Femur (tissue), 1 donor: Measurements from ENCODE around the gene SLC13A3.

Experiments
- DNase-seq: peaks from one replicate; pipeline ENCODE4 v3.0.0-alpha.2; 2017

SLC13A3 gene

DNA sequence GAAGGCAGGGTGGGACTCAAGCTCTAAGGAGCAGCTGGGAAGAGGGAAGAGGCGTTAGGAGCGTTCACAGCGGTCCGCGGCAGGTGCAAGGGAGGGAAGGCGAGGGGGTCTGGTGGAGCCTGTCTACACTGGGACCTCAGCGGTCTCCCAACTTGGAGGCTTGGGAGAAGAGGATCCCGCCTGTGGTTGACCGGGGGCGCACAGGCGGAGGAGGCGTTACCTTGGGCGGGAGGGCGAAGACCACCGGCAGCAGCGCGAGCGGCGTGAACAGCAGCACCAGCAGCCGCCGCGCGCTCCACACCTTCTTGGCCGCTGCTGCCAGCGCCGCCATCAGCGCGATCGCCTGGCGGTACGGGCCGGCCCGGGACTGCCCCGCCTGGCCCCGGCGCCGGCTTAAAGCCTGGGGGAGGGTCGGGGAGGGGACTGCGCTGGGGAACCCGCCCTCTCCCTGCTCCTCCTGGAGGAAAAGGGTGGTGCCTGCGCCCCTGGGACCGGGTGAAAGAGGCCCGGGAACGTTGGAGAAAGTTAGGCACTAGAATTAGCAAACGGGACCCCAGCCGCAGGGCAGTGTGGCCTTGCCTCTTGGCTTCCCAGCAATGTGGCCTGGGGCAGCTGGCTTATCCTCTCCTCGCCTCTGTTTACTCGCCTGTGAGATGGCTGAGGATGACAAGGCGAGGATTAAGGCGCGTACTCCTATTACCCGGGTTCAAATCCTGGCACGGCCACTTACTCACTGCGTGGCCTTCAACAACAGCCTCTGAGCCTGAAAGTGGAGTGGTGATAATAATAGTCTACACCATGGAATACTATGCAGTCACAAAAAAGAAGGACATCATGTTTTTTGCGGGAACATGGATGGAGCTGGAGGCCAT, at the start of gene SLC13A3:
TSS of gene SLC13A3 (minus strand) at position 369 of the 872 bp plus-strand sequence. CDS start at position 331, 38 bp downstream.
- no peak for DNase-seq

- no peak for DNase-seq
Observed at GRCh38 chr20:46701057-46701456, 49.8 kb upstream of the SLC13A3 start.

DNA sequence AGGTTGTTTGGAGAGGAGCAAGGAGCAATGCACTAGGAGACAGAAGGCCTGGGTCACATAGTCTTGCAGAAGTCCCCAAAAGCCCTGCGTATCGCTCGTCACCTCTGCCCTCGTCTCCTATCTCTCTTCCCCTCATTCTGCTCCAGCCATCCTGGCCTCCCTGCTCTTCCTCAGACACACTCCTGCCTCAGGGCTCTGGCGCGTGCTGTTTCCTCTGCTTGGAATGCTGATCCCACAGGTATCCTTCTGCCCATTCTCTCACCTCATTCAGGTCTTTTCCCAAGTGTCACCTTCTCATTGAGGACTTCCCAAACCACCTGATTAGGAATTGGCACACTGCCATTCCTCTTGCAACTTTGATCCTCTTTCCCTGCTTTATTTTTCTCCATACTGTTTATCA, 49.2 kb upstream of the SLC13A3 start:
- DNase-seq, result no peak

- DNase-seq, result no peak
Observed at GRCh38 chr20:46699651-46700359, 48.5 kb upstream of the SLC13A3 start.

GRCh38 chr20:46698788-46699187, 47.5 kb upstream of the SLC13A3 start:
- no peak for DNase-seq

DNA sequence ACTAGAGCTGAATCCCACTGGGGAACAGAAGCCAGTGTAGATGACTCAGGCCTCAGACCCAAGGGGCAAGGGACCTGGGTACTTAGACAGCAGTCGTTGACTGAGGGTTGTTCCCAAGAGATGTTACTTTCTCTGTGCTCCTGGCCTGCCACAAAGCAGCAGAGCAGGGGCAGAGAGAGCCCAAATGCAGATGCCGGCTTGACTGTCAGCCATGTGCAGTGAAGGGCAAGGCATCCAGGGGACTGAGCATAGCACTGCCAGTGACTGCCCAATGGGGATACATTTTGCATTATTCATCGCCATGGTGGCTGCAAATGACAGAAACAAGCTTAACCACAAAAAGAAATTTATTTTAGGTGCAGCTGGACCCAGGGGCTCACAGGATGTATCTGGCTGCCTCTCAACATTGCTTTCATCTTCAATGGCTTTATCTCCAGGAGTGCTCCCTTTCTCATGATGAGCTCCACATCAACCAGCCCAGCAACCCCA, 45.6 kb upstream of the SLC13A3 start:
- no peak for DNase-seq

DNA sequence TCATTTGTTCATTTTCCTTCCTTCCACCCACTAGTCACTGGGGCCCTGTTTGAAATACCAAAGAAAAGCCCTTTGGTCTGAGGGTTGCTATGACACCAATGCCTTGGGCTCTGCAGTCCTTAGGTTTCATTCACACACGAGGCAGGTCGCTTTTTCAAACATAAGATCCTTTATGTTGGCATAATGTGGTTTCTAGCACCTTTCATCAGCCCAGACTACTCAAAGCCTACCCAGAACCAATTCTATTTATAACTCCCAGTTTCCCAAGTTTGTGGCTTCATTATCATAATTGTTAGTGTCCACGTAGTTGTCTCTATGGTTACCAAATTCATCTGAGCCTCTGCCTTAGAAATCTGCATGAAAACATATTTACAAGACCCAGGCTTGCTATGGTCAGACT, 44.6 kb upstream of the SLC13A3 start:
- peak; percentile 50 for DNase-seq

DNA sequence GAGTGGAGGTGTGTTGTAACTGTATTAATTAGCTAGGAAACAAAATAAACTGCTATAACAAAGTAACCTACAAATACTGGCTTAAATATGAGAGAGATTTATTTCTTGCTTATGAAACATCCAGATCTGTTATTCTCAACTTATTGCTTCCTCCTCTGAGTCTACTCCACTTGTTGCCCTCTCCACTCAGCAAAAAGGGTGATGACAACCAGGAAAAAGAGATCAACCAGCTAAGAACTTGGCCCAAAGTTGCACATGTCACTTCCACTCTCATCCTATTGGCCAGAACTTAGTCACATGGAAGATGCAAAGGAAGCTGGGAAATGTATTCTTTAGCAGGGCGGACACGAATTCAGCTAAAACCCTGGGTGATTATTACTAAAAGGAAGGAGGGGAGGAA, 43.2 kb upstream of the SLC13A3 start:
- DNase-seq, result no peak

GRCh38 chr20:46691196-46691595, 39.9 kb upstream of the SLC13A3 start:
- no peak for DNase-seq

DNA sequence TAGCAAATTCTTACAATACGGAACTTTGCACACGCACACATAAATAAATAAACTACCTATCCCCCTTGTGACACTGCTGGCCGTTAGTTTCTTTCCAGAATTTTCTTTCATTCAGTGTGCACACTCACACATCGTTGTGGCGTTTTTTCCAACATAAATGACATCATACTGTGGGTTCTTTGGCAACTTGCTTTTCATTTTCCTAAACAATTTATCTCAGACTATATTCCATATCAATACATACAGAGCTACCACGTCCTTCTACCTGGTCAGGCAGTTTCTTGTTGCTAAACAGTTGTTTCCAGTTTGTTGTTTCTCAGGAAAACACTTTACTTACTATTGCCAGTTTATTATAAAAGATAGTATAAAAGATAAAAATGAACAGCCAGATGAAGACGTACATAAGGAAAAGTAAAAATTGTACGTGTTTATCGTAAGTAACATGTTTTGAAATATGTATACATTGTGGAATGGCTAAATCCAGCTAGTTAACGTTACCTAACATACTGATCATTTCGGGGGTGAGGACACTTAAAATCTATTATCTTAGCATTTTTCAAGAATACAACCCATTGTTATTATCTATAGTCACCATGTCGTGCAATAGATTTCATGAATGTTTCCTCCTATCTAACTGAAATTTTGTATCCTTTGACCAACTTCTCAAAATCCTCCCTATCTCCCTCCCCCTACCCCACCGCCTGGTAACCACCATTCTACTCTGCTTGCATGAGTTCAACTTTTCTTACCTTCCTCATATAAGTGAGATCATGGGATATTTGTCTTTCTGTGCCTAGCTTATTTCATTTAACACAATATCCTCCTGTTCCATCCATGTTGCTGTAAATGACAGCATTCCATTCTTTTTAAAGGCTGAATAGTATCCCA, 39.2 kb upstream of the SLC13A3 start:
- DNase-seq, result no peak

DNA sequence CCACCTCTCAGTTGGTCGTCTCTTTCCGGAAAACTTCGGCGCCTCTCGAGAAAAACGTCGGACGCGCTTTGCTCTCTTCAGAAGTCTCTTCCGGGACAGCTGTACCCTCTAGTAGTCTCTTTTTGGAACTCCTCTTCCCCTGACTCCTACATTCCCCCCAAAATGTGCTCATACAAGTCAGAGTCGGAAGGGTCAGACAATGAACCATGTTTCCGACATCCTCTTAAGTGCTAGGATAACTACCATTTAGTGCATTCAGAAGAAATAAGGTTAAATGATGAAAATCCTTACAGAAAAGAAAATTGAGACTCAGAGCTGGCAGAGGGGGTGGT, 38.5 kb upstream of the SLC13A3 start:
- no peak for DNase-seq

GRCh38 chr20:46689082-46689753, 38.0 kb upstream of the SLC13A3 start, which contains the start of gene TP53RK:
Gene TP53RK (minus strand): TSS chr20:46689444. CDS start chr20:46689414, 30 bp downstream.
- DNase-seq, result peak; percentile 99

- no peak for DNase-seq
Observed at GRCh38 chr20:46688151-46689081, 37.2 kb upstream of the SLC13A3 start.

GRCh38 chr20:46683939-46684750, 32.9 kb upstream of the SLC13A3 start:
- peak; percentile 75 for DNase-seq

DNA sequence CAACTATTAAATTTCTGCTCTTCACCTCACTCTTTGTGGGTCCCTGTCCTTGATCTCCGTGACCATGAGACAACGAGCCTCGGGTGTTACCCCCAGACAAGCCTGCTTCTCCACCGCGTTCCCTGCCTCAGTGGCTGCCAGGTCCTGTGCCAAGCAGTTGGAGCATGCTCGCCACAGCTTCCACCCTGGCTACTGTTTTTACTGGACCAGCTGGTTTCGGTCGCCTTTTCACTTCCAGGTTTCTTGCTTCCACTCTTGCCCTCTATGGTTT, 32.3 kb upstream of the SLC13A3 start:
- DNase-seq, result no peak

GRCh38 chr20:46683011-46683667, 31.9 kb upstream of the SLC13A3 start:
- no peak for DNase-seq

- no peak for DNase-seq
Observed at GRCh38 chr20:46682063-46682821, 31.0 kb upstream of the SLC13A3 start.

- peak; percentile 65 for DNase-seq
Observed at GRCh38 chr20:46681032-46681854, 30.0 kb upstream of the SLC13A3 start.
